Measurements from ENCODE around the gene POLR3G.

DNA sequence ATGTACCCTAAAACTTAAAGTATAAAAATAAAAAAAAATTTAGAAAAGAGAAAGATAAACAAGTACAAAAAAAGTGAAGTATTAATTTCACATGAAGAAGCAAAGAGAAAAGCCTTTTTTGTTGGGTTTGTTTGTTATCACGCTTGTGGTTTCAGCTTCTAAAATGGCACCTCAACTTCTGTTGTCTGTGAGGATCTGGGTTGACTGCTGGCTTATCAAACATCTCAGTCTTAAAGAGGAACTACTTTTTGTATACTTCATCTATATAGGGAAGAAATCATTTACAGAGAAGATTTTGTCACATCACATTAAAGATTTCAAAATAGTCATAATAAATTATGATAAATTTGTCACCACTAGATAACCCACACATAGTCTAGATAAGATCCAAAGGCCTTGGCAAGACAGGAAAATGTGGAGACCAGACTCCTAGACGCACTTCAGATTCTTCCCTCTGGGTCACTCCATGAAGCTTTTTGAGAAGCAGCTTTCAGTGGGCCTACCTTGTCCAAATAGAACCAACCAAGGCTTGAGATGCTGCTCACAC lies 75.1 kb downstream of the POLR3G start:
- TF ChIP-seq, protein P1, sequence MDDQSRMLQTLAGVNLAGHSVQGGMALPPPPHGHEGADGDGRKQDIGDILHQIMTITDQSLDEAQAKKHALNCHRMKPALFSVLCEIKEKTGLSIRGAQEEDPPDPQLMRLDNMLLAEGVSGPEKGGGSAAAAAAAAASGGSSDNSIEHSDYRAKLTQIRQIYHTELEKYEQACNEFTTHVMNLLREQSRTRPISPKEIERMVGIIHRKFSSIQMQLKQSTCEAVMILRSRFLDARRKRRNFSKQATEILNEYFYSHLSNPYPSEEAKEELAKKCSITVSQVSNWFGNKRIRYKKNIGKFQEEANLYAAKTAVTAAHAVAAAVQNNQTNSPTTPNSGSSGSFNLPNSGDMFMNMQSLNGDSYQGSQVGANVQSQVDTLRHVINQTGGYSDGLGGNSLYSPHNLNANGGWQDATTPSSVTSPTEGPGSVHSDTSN (CRISPR knock-in tag; IDR thresholded peaks at IDR 0.05), result no peak
- TF ChIP-seq SALL2 (tag by site-specific recombination; IDR thresholded peaks at IDR 0.05; ENCODE audit: borderline replicate concordance), result no peak
